NCI-H524 treated with DMSO at 0.1 percent for 48 hours (cell line): ENCODE measurements around the gene WDR11.

Source experiments
- DNase-seq: peaks from one replicate; lab custom pipeline; 2025; lab: John Stamatoyannopoulos, UW

The WDR11 gene

DNA sequence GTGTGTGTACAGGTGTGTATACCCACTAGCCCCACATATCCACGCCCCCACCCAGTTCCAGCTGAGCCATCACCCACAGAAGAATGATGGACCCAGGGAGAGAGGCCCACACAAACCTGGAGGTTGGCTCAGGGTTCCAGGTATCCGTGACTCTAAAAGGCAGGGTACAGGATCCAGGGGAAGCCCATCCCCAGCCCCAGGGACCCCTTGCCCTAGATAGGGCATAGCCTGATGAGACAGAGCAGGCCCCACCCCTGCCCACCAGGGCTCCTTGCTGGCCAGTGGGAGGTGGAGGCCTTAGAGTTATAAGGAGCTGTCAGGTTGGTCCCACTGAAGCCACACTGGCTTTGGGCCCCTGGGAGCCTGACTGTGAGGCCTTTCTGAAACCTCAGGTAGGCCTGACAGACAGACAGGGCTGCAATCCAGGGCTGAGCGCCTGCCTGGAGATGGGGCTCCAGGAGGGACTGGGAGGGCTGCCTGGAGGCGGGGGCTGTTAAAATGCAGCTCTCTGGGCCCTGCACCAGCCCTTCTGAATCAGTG is 93.5 kb downstream of the WDR11 start:
- DNase-seq = no peak

DNA sequence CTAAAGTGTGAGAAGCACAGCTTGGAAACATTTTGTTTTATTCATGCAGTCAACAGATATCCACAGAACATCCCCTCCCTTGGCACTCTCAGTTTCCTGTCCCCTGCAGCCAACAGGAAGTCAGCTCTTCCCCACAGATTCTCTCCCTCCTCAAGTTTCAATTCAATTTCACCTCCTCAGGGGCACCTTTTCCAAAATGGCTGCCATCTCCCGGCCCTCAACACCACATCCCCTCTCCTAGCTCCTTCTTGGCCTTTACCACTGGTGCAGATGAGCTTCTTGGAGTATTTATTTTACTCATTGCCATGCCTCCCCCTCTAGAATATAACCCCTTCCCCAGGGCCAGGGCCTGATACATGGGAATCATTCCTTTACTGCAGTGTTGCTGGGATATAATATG is 94.0 kb downstream of the WDR11 start:
- DNase-seq = no peak

DNA sequence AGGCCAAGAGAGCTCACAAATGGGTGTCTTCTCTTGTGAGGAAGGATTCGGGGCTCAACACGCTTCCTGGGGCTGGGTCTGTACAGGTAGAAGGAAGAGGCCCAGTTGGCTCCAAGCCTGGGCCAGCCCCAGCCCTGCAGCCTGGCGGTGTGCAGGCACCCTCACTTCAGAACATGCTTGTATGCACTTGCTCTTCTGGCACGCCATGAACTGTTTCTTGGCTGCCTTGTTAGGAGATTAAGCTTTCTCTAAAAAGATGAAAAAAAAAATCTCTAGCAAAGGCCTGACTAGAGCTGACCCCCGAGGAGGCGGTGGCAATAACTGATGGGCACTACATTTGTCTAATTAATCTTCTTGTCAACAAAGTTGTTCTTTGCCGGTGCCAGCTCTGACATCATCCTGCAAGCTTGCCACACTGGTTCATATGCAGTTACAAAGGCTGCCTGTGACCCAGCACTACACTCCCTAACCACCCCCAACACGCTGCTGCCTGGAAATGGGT is 94.7 kb downstream of the WDR11 start:
- no peak for DNase-seq

DNA sequence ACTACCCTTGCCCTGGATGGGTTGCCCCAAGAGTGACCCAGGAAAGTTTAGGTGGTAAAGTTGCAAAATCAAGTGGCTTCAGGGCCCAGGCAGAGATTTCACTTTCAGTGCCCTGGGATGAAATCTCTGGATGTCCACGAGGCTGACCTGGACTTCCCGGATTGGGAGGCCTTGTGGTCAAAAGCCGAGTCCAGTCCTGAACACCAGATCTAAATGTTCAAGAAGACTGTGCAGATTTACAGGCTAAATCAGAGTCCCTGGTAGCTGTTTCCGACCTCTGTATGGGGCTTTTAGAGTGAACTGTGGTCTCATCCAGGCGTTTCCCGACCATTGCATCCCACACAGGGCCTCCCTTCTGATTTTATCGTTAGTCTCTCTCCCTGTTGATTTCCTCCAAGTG is 95.3 kb downstream of the WDR11 start:
- no peak for DNase-seq

DNA sequence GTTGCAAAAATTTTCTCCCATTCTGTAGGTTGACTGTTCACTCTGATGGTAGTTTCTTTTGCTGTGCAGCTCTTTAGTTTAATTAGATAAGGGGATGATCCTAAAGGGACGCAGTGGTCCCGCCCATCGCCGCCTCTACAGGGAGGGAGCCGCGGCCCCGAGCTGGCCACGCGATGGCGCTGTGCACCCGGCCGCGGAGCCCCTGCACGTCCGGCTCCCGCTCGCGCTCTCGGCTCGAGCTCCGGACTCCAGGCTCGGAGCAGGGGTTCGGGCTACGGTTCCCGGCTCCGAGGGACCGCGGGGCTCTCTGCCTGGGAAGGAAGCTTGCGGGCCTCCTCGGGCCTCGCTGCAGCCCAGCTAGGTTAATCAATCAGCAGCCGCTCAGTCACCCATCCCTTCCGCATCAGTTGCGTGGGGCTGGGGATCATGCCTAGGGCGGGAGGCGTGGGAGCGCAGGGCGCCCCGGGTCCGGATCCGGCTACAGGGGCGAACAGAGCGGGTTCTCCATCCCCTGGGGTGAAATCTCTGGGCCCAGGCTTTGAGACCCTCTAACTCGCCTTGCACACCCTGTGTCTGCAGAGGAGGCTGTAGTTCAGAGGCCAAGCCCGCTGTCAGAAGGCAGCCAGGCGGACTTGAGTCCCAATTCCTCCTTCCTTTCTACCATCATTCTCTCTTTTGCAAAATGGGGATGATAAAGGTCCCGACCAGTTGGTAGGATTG is 97.9 kb downstream of the WDR11 start:
- no peak for DNase-seq

DNA sequence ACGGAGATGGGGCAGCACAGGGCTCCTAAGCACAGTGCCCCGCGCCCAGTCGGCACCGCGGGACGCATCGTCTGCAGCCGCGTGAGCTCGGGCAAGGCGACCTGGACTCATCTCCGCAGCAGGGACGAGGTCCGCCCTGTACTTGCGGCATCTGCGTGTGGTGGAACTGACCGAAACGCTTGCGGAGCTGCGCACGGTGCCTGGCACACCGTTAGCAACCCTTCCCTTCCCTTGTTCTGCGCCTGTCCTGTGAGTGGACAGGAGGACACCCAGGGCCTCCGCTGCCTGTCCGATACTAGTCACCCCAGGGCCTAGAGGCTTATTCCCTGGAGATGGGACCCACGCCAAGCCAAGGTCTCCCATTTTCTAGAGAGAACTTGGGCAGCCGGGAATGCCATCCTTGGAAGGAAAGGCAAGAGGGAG is 98.5 kb downstream of the WDR11 start:
- no peak for DNase-seq

DNA sequence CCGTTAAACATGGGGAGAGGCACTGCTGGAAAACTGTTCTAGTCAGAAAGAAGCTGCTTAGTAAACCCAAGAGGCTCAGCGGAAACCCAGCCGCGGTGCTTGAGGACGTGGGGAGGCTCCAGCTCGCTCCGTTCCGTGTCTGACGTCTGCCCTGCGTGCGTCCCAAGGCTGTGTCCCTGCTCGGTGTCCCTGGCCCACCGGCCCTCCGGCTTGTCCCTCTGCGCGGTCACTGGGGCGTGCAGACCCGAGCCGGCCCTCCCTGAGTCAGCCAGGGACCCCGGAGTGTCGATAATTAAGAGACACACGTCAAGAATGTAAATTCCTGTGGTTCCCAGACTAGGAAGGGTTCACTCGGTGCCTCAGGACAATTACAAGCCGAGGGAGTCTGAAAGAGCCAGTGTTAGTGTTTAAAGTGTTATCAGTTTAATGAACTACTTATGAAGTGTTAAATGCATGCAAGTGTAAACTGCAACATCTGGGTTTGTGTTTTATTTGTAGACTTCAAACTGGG is 98.9 kb downstream of the WDR11 start:
- DNase-seq = no peak

DNA sequence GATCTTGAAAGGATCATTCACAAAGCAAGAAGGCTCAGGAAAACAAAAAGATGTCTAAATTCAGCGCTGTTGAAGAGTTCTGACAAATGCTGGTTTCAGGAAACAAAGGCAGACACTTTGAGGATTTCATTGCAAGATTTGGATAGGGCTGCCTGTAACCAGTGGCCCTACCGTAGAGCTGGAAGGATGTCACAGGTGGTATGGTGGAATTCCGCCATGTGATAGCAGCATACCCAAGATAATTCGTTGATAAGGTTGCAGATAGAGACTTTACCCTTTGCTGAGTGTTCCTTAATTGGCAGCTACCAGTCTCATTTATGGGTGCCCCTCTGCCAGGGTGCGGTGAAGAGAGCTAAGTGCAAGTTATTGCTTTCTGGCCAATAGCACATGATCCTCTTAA is 100.1 kb downstream of the WDR11 start:
- no peak for DNase-seq

DNA sequence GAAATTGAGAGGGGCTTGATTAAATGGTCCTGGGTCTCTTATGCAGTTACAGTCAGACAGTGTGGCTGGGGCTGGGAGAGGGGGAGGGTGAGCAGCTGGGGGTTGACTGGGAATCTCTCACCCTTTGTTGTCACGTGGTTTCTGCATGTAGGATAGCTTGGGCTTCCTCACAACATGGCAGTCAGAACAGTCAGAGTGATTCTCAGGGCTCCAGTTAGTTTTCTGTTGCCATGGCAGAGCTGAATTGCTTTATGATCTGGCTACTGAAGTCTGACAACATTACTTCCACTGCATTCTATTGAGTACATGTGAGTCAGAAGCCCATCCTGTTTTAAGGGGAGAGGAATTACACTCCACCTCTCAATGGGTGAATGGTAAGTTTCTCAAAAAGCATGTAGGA is 102.7 kb downstream of the WDR11 start:
- DNase-seq = no peak
